NCI-H1092 (cell line): ENCODE data around the gene SLC22A3.
"Not testable (repeated sequence)": the region's sequence is repeated elsewhere in the genome, so short reads cannot be mapped to it uniquely, and the experiment has no call there.

Source experiments
- DNase-seq: peaks from one replicate; lab custom pipeline; 2025; lab: John Stamatoyannopoulos, UW

The SLC22A3 gene

DNA sequence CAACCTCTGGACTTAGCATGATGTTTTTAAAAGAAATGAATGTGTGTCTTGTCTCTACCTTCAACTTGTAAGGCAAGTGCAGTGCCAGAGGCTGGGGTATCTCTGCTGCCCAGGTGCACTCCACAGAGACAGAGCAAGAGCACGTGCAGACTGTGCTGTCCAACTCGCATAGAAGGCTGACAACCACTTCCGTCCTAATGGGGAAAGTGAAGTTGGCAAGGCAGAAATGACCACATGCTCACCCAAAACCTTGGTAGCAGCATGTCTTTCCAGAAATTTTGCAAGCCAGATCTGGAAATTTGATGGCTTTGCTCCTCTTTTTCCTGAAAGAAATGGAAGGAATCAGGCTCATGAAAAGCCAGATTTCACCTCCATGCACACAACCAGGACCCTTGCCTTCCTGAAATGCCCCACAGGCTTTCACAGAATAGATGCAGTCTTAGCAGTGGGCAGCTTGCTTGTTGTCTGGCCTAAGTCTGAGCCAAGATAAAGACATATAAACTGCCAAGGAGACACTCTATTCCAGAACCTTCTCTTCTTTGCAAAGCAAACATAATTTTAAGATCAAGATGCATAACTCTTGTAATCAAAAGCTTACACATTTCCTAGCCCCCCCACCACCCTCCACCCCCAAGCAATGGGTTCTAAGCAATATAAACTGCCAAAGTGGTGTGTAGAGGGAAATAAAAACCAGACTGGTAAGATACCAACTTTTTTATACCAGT is 26.8 kb downstream of the SLC22A3 start:
- no peak for DNase-seq

DNA sequence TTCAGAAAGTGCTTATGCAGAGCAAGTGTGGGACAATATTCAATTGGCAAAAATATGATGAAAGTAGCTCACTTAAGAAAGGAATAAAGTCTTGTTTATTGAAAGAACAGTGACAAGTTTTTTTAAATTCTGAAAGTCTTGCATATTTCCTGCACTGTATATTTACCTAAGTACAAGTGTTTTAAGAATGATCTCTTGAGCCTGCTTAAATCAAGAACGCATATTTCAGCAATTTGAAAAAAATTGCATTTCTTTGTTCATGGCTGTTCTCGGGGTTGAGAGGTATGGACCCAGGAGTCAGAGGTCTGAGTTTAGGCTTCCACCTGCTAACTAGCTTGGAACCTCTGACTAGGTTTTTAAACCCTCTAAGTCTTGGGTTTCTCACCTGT is 27.4 kb downstream of the SLC22A3 start:
- no peak for DNase-seq

DNA sequence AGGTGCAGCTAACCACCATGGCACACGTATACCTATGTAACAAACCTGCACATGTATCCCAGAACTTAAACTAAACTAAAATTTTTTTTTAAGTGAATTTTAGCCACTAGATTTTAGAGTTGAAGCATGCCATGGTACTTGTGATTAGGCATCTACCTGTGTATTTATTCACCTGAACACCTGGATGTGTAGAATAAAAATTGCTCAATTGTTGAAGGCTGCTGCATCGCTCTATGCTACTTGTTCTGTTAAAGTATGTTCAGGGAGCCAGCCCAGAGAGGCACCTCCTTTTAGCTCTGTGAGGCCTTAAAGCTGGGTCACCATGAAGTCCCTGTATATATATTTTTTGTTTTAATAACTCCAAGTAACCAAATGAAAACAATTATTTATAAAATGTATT is 28.3 kb downstream of the SLC22A3 start:
- no peak for DNase-seq

DNA sequence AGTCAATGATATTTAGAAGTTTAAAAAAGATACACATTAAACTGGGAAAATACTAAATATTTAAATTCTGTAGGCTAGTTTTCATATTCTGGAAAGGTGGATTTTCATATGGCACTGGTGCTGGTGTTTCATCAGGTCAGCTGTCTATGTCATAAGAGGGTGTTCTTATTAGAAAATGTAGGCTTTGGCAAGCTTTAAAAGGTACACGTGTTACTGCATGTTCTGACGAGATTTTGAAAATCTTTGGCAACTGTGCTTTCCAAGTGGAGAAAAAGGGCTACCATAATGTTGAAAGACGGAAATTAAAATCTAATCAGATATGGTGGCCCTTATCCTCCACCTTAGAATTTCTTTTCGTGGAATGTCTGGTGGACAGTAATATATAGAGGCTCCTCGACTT is 30.0 kb downstream of the SLC22A3 start:
- DNase-seq: no peak

DNA sequence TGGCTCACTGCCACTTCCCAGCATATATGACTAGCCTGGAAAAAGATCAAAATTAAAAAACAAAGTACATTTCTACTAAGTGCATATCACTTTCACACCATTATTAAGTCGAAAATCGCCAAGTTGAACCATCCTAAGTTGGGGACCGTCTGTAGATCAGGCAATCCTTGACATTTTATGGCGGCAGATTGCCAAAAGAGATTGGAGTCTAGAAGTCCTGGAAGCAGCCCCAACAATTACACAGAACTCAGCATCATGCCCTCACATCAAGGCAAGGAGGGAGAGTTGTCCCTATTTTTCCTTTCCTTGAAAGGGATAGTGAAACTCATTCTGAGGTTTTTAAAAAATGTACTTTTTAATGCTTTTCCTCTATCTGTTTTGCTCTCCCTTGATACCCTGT is 30.7 kb downstream of the SLC22A3 start:
- no peak for DNase-seq

DNA sequence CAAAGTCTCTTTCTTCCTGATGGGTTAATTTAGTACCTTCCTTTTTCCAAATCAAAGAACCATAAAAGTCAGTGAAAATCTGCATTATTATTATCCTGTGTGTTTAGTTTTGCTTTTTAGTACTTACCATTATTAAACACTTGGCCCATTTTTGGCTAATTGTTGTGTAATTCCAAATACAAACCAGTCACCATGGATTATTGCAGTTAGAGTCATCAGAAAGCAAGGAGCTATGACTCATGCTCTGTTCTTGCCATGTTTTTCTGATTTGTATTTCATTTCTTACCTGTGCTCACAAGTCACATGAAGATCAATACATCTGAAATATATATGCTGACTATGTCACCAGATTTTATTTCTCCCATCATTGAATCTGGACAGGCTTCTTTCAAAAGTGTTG is 31.3 kb downstream of the SLC22A3 start:
- DNase-seq: no peak

DNA sequence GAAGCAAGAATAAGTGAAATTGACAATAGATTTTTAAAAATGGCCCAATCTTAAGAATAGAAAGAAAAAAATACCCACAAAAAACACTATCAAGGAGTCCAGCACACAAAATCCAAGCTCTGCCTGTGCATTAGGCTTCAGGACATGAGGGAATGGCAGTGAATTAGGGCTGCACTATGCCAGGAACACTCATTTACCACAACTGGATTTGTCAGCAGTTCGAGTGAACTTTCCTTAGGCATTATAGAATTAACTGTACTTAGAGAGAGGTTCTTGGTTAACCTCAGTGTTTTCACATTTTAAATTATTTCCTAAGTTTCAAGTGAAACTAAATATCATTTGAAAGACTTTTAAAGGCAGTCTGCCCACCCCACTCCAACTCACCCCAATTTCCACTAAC is 34.8 kb downstream of the SLC22A3 start:
- no peak for DNase-seq

DNA sequence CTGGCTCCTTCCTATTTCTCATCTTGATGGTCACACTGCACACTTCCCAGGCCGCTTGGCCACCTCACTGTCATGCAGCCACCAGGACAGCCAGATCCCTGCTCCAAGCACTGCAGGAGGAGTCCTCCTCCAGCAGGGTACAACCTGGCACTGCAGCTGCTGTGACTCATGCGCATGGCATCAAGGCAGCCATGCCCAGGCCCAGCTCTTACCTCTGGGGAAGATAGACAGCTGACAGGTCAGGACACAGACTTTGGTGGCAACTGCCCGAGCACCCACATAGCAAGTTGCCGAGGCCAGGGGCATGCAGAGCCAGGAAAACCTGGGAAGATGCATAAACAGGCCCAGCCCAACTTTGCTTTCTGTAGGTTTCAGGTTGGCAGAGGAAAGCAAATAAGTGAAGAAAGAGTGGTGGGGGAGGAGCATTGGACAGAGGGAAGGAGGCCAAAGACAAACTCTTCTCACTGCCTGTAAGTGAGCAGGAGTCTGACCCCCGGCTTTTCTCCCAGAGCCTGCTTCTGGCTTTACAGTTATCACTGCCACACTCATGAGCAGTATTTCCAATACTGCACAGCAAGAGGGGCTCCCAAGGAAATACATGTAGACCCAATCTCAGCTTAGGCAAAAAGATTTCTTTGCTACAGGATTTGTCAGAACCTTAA is 38.8 kb downstream of the SLC22A3 start:
- DNase-seq: no peak

DNA sequence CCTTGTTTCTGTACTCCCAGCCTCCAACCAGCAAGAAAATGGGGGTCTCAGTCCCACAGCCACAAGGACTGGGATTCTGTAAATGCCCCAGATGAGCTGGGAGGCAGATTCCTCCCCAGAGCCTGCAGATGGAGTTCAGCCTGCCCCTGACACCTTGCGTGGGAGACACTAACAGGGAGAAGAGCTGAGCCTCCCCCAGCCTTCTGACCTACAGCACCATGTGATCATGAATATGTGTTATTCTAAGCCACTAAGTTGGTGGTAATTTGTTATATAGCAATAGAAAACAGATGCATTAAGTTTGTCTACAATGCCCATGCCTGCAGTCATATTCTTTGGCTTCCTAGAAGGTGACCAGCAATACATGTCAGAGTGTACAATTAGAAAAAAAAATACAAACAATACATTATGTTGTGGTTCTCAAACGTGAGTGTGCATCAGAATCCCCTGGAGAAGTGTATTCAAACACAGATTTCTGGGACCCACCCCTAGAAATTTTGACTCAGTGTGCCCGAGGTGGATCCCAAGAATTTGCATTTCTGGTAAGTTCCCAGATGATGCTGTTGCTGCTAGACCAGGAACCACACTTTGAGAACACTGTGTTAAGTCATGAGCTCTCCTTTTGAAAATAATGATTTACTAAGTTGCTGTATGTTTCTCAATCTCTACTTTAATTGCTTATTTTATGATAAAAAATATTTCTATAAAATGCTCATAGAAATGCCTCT is 39.9 kb downstream of the SLC22A3 start:
- DNase-seq: no peak

DNA sequence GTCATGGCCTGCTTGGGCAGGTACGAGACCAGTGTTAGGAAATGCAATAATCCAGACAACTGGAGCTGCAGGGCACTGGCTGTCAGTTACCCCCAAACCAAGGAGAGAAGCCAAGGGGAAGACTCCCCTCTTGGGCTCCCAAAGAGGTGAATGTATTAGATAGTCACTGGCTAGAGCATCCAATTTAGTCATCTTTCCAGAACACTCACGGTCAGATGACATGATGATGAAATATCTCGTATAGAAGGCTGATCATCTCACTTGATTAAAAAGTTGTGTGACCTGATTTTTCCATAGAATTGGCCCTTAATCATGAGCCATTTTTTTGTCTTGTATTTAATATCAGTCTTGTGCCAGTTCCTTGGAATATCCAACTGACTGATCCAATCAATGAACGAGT is 40.7 kb downstream of the SLC22A3 start:
- DNase-seq: no peak

DNA sequence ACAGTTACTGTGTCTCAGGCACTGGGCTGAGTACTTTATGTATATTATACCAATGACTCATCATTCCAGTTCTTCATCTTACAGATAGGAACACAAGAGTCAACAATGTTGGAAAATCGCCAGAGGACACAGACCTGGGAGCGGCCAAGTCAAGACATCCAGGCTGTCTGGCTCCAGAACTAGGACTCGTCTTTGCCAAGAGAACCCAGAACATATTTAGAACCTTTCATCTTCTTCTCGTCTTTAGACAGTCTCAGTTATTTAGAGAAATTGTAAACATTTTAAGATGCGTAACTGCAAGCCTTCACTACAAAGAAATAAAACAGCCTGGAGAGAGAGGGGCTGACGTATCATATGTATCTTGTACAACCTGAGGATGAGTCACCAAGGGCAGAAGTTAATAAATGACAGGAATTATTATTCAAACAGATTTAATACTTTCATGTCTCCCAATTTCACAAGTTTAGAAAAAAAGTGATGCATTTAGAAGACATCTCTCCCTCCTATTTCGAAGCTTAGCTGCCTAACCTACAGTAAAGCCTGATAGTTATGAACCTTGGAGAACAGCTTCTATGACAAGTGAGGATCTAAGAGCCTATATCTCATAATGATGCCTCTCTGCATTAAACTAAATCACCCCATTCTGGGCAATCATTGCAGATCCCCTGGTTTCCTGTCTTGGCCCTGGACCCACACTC is 43.4 kb downstream of the SLC22A3 start:
- DNase-seq: no peak

DNA sequence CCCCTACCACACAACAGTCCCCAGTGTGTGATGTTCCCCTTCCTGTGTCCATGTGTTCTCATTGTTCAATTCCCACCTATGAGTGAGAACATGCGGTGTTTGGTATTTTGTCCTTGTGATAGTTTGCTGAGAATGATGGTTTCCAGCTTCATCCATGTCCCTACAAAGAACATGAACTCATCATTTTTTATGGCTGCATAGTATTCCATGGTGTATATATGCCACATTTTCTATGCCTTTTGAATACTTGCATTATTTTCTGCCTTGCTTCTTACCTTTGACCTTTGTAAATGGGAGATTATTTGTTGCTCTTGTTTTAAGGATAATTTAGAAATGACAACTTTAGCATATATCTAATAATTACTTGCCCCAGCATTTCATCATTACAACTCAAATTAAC is 45.3 kb downstream of the SLC22A3 start:
- not testable (repeated sequence) for DNase-seq

DNA sequence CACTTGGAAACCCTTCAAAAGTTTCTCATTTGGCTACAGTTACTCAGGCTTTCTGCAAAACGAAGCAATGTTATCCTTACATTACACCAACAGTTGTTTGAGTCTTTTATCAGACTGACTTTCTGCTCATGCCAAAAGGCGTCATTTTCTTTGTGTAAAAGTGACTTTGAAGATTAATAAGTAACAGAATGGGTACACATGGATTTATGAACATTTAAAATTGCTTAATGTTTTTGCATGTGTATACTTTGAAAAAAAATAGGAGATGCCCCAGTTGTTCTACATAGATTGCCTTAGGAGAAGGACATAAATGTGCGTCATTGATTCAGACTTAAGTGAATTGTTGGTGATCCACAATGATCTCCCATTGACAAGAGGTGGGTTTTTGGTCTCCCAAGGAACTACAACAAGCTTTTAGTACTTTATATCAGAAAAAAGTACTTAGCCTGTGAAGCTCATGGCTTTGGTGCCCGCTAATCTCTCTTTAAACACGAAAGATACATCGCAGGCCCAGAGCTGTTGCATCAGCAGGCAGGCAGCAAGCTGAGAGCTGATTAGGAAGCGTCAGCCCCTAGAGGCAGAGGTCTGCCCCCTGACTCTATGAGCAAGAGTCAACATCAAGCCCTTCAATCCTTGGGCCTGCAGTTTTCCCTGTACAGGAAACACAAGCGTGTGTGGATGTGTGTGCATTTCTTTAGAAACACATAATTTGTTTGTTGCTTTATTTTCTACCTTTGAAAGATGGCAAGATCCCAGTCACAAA is 45.9 kb downstream of the SLC22A3 start:
- no peak for DNase-seq

DNA sequence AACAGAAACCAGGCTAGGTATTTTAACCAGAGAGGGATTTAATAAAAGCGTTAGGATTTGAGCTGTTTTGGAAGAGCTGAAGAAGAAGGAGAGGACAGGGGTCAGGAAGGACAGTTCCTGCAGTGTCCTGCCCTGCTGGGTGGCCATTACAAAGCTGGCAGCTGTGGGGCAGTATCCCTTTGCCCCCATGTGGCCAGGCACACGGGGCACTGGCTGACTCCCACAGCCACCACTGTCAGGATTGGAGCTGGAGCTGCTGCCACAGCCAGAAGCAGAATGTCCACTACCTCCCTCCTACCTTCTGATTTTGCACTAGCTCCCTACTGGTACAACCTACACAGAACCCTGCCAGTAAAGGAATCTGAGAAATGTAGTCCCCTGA is 46.5 kb downstream of the SLC22A3 start:
- DNase-seq: no peak

DNA sequence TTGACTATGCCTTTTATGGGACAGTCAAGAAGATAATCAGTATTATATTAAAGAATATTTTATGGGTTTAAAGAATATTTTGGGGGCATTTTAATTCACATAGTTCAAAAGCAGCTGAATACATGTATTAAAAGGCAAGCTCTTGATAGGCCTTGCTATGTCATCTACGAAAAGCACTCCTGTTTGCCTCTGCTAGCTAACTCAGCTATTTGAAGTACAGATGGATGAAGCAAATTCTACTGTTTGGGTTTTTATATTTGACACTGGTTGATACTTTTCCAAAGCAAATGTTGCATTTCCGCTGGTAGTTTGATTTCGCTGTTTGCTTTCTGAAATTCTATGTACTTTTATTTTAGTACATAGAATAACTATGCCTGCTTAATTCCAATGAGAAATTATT is 47.0 kb downstream of the SLC22A3 start:
- no peak for DNase-seq

DNA sequence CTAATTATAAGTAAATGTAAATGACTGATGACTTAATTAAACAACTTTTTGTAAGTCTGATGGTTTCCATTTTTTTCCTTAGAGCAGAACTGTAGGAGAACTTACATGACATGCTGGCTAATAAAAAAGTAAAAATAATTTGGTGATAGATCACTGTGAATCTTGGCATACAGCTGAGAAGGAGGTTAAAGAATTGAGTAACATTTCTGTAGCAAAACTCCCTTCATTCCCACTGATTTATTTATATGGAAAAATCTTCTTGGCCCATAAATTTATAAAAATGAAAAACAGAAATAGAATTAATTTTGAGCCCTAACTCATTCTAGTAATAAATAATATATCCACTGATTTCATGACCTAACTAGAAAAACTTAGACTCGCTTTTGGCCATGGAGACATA is 48.1 kb downstream of the SLC22A3 start:
- no peak for DNase-seq

DNA sequence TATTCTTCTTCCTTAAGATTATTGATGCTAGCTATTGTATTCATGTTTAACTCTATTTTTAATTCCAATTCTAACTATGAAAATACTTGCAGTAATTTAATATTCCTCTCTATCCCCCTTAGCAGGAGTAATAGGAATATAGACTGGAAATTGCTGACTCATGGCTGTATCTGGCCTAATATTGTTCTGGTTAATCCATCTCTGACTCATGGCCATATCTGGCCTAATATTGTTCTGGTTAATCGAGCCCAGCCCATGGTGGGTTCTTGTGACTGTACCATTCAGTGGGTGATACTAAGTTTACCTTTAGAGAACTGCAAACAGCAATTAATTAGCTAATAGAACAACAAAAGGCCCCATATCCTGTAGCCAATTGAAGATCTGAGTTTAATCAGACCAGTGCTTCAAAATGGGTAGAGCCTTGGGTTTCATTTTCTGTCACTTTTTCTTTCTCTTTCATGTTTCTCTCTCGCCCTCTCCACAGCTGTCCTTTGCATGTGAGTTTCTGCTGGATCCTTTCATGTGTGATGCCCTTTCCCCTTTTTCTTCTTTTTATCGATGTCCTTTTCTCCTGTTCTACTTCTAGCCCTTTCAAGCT is 50.6 kb downstream of the SLC22A3 start:
- DNase-seq: no peak

DNA sequence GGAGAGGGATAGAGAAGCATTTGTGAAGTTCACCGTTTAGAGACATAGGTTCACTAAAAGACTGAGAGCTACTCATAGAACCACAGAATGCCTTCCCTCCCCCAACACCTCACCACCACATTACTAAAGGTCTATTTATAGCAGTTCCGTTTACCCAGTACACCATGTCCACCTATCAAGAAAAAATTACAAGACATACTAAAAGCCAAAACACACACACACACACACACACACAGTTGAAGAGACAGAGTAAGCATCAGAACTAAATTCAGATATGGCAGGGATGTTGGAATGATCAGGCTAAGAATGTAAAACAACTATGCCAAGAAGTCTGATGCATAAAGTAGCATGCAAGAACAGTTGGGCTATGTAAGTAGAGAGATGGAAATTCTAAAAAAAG is 52.3 kb downstream of the SLC22A3 start:
- no peak for DNase-seq

DNA sequence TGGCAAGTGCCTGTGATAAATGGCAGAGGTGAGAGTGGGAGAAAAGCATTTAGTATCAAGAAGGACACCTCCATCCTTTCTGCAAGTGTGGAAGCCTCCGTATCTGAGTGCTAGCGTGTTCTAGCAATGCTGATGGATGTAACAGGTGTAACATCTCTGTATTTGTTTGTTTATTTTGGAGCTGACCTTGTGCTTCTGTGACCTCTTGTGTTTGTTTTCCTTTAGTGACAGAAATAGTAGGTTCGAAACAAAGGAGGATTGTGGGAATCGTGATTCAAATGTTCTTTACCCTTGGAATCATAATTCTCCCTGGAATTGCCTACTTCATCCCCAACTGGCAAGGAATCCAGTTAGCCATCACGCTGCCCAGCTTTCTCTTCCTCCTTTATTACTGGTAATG is 60.4 kb downstream of the SLC22A3 start:
- no peak for DNase-seq

DNA sequence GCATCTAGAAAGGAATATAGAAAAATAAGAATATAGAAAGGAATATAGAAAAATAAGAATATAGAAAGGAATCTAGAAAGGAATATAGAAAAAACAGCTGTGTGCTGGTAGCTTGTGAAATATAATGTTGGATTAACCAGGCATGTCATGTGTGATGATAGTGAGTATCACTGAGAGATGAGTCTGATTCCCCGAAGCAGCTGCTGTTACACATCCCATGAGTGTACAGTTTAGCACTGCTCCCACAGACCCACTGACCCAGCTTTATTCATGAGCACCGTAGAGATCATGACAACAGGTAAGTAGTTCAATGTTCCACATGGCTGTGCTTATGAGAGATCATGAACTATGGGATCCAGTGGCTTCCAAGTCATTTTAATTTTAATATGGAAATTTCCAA is 64.8 kb downstream of the SLC22A3 start:
- DNase-seq: no peak

DNA sequence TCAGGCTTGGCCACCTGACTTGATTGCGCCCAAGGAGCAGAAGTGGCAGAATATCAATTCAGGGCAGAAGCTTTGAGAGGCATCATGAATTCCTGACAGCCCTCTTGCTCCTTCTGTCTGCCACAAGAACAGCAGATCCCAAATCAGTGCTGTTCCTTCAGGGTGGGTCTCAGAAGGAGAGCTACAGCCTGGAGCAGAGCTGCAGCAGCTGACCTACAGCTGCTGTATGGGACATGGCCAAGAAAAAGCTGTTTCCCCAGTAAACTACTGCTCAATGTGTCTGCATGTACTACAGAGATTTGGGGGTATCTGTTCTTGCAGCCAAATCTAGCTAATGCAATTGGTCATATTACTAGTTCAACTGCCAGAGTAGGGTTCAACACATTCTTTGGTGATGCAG is 69.0 kb downstream of the SLC22A3 start:
- DNase-seq: no peak

DNA sequence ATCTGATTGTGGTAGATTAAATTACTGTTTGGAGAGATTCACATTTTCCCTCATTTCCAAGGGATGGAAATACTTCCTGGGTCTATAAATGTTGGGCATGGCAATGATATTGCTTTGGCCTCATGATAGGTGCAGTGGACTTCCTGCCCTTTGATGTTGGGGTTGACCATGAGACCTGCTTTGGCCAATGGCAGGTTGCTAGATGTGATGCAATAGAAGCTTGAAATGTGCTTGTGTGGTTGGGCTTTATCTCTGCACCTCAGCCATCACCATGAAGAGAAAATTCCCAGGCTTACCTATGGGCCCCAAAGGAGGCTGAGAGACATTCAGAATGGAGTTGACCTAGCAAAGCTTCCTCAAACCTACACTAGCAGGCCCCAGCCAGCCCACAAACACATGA is 69.4 kb downstream of the SLC22A3 start:
- DNase-seq: no peak
